H9 (cell line): ENCODE data around the gene SDE2. TPM values are rescaled to one million over a fixed set of nuclear protein-coding genes. Genes with fewer than 3 reads are reported as not detected.

Experiments
- DNase-seq: peaks from one replicate; pipeline ENCODE4 v3.0.0-alpha.2; 2017
- H2AFZ ChIP-seq: one replicate; pipeline ENCODE4 v1.6.1; 2013; ENCODE audit warnings: mild to moderate bottlenecking, low read length, control low read depth, moderate library complexity
- H2AK5ac ChIP-seq: 2 replicates; pipeline ENCODE4 v1.6.1; 2013; ENCODE audit warnings: low read length, control low read depth, mixed read lengths; ENCODE audit not compliant: insufficient read length
- H2BK120ac ChIP-seq: one replicate; pipeline ENCODE4 v1.6.1; 2013; ENCODE audit warnings: low read depth, mild to moderate bottlenecking, low read length, control low read depth, inconsistent platforms; ENCODE audit not compliant: poor library complexity, severe bottlenecking
- H2BK12ac ChIP-seq: 2 replicates; pipeline ENCODE4 v1.6.1; 2013; ENCODE audit warnings: low read length, control low read depth, mixed read lengths, low read depth; ENCODE audit not compliant: insufficient read length
- H2BK15ac ChIP-seq: 2 replicates; pipeline ENCODE4 v1.6.1; 2013; ENCODE audit warnings: low read depth, low read length, control low read depth
- H2BK20ac ChIP-seq: one replicate; pipeline ENCODE4 v1.6.1; 2013; ENCODE audit warnings: low read depth, mild to moderate bottlenecking, low read length, control low read depth, inconsistent platforms; ENCODE audit not compliant: poor library complexity, severe bottlenecking
- H2BK5ac ChIP-seq: 2 replicates; pipeline ENCODE4 v1.6.1; 2013; ENCODE audit warnings: low read length, control low read depth, mixed read lengths; ENCODE audit not compliant: insufficient read length
- H3K14ac ChIP-seq: 2 replicates; pipeline ENCODE4 v1.6.1; 2013; ENCODE audit warnings: low read length, control low read depth; ENCODE audit not compliant: insufficient read depth
- H3K18ac ChIP-seq: 2 replicates; pipeline ENCODE4 v1.6.1; 2013; ENCODE audit warnings: low read depth, mild to moderate bottlenecking, mixed read lengths, low read length, control low read depth; ENCODE audit not compliant: insufficient read length
- H3K23ac ChIP-seq: 2 replicates; pipeline ENCODE4 v1.6.1; 2013; ENCODE audit warnings: low read length, control low read depth, mixed read lengths, low read depth; ENCODE audit not compliant: insufficient read length
- H3K23me2 ChIP-seq: 2 replicates; pipeline ENCODE4 v1.6.1; 2013; ENCODE audit warnings: low read depth, mild to moderate bottlenecking, mixed read lengths, low read length, control low read depth; ENCODE audit not compliant: insufficient read length, poor library complexity, severe bottlenecking
- H3K27ac ChIP-seq: 2 replicates; pipeline ENCODE4 v1.5.1; 2013; ENCODE audit warnings: low read length, control low read depth, mixed read lengths, low read depth; ENCODE audit not compliant: insufficient read length
- H3K27me3 ChIP-seq: 2 replicates; pipeline ENCODE4 v1.6.1; 2013; ENCODE audit warnings: low read length, control low read depth, inconsistent platforms; ENCODE audit not compliant: insufficient read depth
- H3K4ac ChIP-seq: 2 replicates; pipeline ENCODE4 v1.6.1; 2013; ENCODE audit warnings: low read depth, mild to moderate bottlenecking, control low read depth, inconsistent platforms, low read length, moderate library complexity
- H3K4me1 ChIP-seq: 2 replicates; pipeline ENCODE4 v1.6.1; 2013; ENCODE audit warnings: low read length, control low read depth, inconsistent platforms; ENCODE audit not compliant: insufficient read depth
- H3K4me2 ChIP-seq: 2 replicates; pipeline ENCODE4 v1.6.1; 2013; ENCODE audit warnings: low read length, control low read depth, mixed read lengths; ENCODE audit not compliant: insufficient read length, insufficient read depth
- H3K56ac ChIP-seq: 2 replicates; pipeline ENCODE4 v1.6.1; 2013; ENCODE audit warnings: low read depth, mild to moderate bottlenecking, mixed read lengths, low read length, control low read depth; ENCODE audit not compliant: insufficient read length
- H3K79me1 ChIP-seq: 2 replicates; pipeline ENCODE4 v1.6.1; 2013; ENCODE audit warnings: low read depth, mild to moderate bottlenecking, moderate library complexity, low read length, control low read depth, inconsistent platforms; ENCODE audit not compliant: insufficient read depth, poor library complexity, severe bottlenecking
- H3K79me2 ChIP-seq: 2 replicates; pipeline ENCODE4 v1.6.1; 2013; ENCODE audit warnings: low read length, control low read depth, inconsistent platforms; ENCODE audit not compliant: insufficient read depth
- H3K9ac ChIP-seq: 2 replicates; pipeline ENCODE4 v1.6.1; 2013; ENCODE audit warnings: low read length, control low read depth, mixed read lengths; ENCODE audit not compliant: insufficient read length; ENCODE audit errors: extremely low read depth
- H3K9me3 ChIP-seq: one replicate; pipeline ENCODE4 v1.6.1; 2013; ENCODE audit warnings: low read depth, low read length, inconsistent platforms; ENCODE audit not compliant: control insufficient read depth
- H3T11ph ChIP-seq: one replicate; pipeline ENCODE4 v1.6.1; 2013; ENCODE audit warnings: mild to moderate bottlenecking, low read length, control low read depth, inconsistent platforms
- H4K20me1 ChIP-seq: one replicate; pipeline ENCODE4 v1.6.1; 2013; ENCODE audit not compliant: control insufficient read depth, insufficient read length, insufficient read depth
- H4K5ac ChIP-seq: 2 replicates; pipeline ENCODE4 v1.6.1; 2013; ENCODE audit warnings: low read depth, mild to moderate bottlenecking, mixed read lengths, low read length, control low read depth; ENCODE audit not compliant: insufficient read length
- H4K8ac ChIP-seq: replicated peaks from 2 replicates; pipeline ENCODE4 v1.6.1; 2013; ENCODE audit warnings: low read length, control low read depth, mixed read lengths, low read depth; ENCODE audit not compliant: insufficient read length
- H4K91ac ChIP-seq: 2 replicates; pipeline ENCODE4 v1.6.1; 2013; ENCODE audit warnings: low read depth, mild to moderate bottlenecking, moderate library complexity, mixed read lengths, low read length, control low read depth; ENCODE audit not compliant: insufficient read length
- H3K27ac Mint-ChIP-seq, 3 experiments: 2 replicates in 2 of 3; 3 replicates in 1 of 3; pipeline ENCODE4 v1.8.0; 2020 to 2021; ENCODE audit warnings: mixed read lengths in 3 of 3, mild to moderate bottlenecking in 1 of 3, moderate library complexity in 1 of 3
- H3K27me3 Mint-ChIP-seq: 2 replicates; pipeline ENCODE4 v1.8.0; 2021; ENCODE audit warnings: low read depth, mild to moderate bottlenecking, moderate library complexity, mixed read lengths
- H3K36me3 Mint-ChIP-seq, 3 experiments: 2 replicates in 2 of 3; 3 replicates in 1 of 3; pipeline ENCODE4 v1.8.0; 2020 to 2021; ENCODE audit warnings: low read depth in 3 of 3, mixed read lengths in 3 of 3; ENCODE audit not compliant: insufficient read depth in 1 of 3
- H3K4me1 Mint-ChIP-seq, 2 experiments: 2 replicates each; pipeline ENCODE4 v1.8.0; 2020; ENCODE audit warnings: mixed read lengths in 2 of 2
- H3K4me3 Mint-ChIP-seq, 2 experiments: 2 replicates in 1 of 2; 3 replicates in 1 of 2; pipeline ENCODE4 v1.8.0; 2020 to 2021; ENCODE audit warnings: mild to moderate bottlenecking in 2 of 2, mixed read lengths in 2 of 2, moderate library complexity in 1 of 2
- H3K9me3 Mint-ChIP-seq, 2 experiments: 2 replicates in 1 of 2; 3 replicates in 1 of 2; pipeline ENCODE4 v1.8.0; 2020; ENCODE audit warnings: mild to moderate bottlenecking in 2 of 2, mixed read lengths in 2 of 2, moderate library complexity in 1 of 2
- WGBS: extraction: QIAGEN DNeasy Blood & Tissue Kit; methylation state at CpG from one replicate; pipeline ENCODE4 v1.1.7; 2013; ENCODE audit warnings: missing lambda C conversion rate, low lambda C conversion rate, mixed read lengths; ENCODE audit not compliant: insufficient read length; ENCODE audit errors: extremely low coverage; 5-methylcytosine and 5-hydroxymethylcytosine counted together
- total RNA-seq: library from RNA; stranded (reverse); gene quantifications from 2 replicates; pipeline ENCODE4 v1.2.1, GENCODE V29; 2021
- TF ChIP-seq, protein P1 (sequence below): fragments of 200-600 bp; sonication (generic); conservative IDR thresholded peaks from 3 replicates; pipeline ENCODE4 v1.8.0; 2021; ENCODE audit warnings: antibody characterized with exemption, mild to moderate bottlenecking

The SDE2 gene
- total RNA-seq, 1 experiment from 2014 or later = 20.5 TPM

DNA sequence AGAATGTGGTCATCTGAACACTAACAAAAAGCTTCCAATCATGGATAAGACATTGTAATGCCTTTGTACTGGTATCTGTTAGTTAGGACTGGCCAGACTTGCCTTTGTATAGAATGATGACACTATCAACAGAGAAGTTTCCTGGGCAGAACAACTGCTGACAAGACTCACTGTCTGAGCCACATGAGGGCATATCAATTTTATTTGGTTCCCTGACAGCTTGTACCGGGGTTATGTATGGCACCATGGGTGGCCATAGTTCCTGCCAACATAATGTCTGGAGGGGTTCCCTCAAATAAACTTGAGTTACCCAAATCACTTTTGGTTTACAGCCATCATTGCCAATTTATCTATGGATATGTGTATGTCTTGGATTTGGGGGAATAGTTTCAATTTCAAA, 49.7 kb upstream of the SDE2 start:
- no peaks in the 10 kb centered on the region for H3K27me3 ChIP-seq
- no peak overlapping the region for H4K8ac ChIP-seq
- Mint-ChIP-seq H3K4me1 (peaks cover 0 to 6% of the 10 kb centered on the region in 2 experiments; a peak in 1 of 4 replicates), H3K27ac (no peak overlapping the region), H3K9me3 (no peaks in the 10 kb centered on the region), H3K36me3 (peaks cover 0 to 7% (median 0%) of the 10 kb centered on the region in 3 experiments; a peak in 1 of 7 replicates), H3K27me3 (peaks cover 2% of the 10 kb centered on the region; the same call in 1 of the 2 replicates), H3K4me3 (no peak overlapping the region)
- no peak overlapping the region for H2BK120ac ChIP-seq
- H4K91ac ChIP-seq = no peak overlapping the region
- DNase-seq = no peak
- H2BK15ac ChIP-seq = no peak overlapping the region
- no peak overlapping the region for H2BK20ac ChIP-seq
- H3K23ac ChIP-seq = no peak overlapping the region
- no peak overlapping the region for H3T11ph ChIP-seq
- H3K14ac ChIP-seq = no peak overlapping the region
- no peak overlapping the region for H2AFZ ChIP-seq
- no CpG with 5 or more reads among the region's 1 CpG for WGBS
- H3K4ac ChIP-seq = no peak overlapping the region
- no peak overlapping the region for H2BK12ac ChIP-seq
- H3K27ac ChIP-seq = no peak overlapping the region
- no peaks in the 10 kb centered on the region for H4K20me1 ChIP-seq
- no peak overlapping the region for H2BK5ac ChIP-seq
- no peaks in the 10 kb centered on the region for H3K79me2 ChIP-seq
- H3K9me3 ChIP-seq = no peaks in the 10 kb centered on the region
- no peak overlapping the region for H3K9ac ChIP-seq
- TF ChIP-seq, protein P1, sequence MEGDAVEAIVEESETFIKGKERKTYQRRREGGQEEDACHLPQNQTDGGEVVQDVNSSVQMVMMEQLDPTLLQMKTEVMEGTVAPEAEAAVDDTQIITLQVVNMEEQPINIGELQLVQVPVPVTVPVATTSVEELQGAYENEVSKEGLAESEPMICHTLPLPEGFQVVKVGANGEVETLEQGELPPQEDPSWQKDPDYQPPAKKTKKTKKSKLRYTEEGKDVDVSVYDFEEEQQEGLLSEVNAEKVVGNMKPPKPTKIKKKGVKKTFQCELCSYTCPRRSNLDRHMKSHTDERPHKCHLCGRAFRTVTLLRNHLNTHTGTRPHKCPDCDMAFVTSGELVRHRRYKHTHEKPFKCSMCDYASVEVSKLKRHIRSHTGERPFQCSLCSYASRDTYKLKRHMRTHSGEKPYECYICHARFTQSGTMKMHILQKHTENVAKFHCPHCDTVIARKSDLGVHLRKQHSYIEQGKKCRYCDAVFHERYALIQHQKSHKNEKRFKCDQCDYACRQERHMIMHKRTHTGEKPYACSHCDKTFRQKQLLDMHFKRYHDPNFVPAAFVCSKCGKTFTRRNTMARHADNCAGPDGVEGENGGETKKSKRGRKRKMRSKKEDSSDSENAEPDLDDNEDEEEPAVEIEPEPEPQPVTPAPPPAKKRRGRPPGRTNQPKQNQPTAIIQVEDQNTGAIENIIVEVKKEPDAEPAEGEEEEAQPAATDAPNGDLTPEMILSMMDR = no peak
- no peak overlapping the region for H3K18ac ChIP-seq
- no peak overlapping the region for H2AK5ac ChIP-seq
- H3K56ac ChIP-seq = no peak overlapping the region
- no peak overlapping the region for H3K4me2 ChIP-seq
- no peaks in the 10 kb centered on the region for H3K4me1 ChIP-seq
- no peaks in the 10 kb centered on the region for H3K79me1 ChIP-seq
- no peak overlapping the region for H4K5ac ChIP-seq
- no peaks in the 10 kb centered on the region for H3K23me2 ChIP-seq
